Hematopoietic multipotent progenitor cell treated with erythropoietin and hydrocortisone succinate and interleukin-3 and kit ligand, for 15 days (in vitro differentiated cells): ENCODE data around the gene UBASH3A.
A peak's percentile ranks its signal among the peaks of the same experiment; 100 is the strongest.

ENCODE experiments used
- DNase-seq: peaks from one replicate; pipeline ENCODE4 v3.0.0-alpha.2; 2015; ENCODE audit warnings: low spot score

The UBASH3A gene

GRCh38 chr21:42374864-42375499 lies 28.7 kb upstream of the UBASH3A start:
- no peak for DNase-seq

DNA sequence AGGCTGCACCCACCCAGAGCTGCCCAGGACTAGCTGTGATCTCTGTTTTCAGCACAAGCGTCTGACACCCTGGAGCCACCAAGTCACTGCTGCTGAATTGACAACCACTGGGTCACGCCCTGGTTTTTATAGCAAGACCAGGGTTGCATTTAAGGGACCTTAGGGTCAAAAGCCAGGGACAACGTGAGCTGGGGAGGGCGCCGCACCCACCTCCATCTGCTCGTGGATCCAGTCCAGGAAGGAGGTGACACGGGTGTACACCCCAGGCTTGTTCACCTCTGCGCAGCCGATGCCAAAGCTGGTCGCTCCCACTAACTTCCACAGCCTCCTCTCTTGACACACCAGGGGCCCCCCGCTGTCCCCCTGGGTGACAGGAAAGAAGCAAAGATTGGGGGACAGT lies 28.2 kb upstream of the UBASH3A start:
- no peak for DNase-seq

DNA sequence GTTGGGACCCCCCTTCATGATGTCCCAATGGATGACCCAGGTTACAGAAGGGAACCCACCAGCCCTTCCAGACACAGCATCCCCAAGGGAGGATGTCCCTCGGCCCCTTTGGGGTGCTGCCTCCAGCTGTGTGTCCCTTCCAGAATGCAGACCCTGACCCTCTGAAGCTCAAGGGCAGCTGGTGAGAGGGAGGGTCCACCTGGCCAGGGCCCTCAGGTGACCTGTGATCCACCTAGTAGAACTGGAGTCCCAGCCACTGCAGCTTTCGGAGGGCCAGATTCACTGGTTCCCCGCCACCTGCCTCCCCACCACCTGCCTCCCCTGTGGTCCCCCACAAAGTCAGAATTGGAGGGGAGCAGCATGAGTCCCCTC lies 27.8 kb upstream of the UBASH3A start:
- no peak for DNase-seq

- DNase-seq: no peak
Observed at GRCh38 chr21:42376338-42376982, 27.2 kb upstream of the UBASH3A start.

- no peak for DNase-seq
Observed at GRCh38 chr21:42377211-42377950, 26.3 kb upstream of the UBASH3A start.

DNA sequence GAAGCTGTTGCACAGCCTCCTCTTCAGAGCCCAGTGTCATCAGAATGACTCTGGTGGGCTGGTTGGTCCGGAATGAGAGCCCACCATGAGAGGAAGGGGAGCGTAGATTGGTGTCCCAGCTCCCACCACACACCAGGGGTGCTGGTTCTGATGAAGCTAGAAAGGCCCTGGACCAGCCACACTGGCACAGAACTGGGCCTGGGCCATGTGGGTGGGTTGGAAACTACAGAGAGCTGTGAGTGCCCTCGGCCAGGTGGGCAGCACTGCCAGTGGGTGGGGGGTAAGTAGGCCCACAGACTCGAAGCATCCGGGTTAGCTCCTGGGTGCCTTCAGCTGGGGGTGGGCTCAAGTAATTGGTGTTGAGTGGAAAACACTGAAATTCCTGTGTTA lies 25.8 kb upstream of the UBASH3A start:
- no peak for DNase-seq

DNA sequence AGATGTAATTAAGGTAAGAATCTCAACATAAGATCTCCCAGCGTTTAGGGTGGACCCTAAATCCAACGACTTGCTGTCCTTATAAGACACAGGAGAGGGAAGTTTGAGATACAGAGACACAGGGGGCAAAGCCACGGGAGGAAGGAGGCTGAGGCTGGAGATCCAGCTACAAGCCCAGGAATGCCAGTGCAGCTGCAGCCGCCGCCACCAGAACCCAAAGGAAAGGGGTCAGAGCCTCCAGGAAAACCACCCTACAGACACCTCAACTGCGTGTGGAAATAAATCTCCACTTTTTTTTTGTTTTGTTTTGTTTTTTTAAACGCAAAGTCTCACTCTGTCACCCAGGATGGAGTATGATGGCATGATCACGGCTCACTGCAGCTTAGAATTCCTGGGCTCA lies 25.3 kb upstream of the UBASH3A start:
- no peak for DNase-seq

DNA sequence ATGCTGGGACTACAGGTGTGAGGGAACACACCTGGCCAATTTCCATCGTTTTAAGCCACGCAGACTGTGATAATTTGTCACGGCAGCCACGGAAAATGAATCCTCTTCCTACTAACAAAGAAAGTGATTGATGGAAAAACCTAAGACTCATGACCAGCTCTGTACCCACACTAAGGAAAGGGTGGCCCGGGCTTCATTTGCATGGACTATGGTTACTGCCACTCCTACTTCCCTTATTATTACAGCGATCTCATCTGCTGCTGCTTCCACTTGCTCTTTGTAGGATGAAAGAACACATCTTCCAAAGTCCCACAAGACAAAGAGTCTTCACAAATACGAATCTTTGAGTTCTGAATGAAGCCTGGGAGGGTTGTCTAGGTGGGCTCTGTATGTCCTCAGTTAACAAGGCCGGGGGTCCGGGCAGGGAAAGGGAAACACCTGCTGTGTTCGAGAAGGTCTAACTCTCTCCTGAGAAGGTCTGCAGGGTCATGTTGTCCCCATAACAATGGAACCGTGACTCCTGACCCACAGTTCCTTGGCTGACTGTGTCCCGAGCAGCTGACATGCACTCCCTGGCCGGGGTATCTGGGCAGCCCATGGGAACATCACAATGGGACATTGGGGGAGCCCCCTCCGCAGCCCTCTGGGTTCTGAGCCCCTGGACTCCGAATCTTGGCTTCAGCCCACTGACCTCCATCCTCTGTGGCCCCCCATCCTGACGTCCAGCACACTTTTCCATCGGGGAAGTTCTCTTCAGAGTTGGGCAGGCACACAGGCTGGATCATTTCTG lies 24.1 kb upstream of the UBASH3A start:
- no peak for DNase-seq

DNA sequence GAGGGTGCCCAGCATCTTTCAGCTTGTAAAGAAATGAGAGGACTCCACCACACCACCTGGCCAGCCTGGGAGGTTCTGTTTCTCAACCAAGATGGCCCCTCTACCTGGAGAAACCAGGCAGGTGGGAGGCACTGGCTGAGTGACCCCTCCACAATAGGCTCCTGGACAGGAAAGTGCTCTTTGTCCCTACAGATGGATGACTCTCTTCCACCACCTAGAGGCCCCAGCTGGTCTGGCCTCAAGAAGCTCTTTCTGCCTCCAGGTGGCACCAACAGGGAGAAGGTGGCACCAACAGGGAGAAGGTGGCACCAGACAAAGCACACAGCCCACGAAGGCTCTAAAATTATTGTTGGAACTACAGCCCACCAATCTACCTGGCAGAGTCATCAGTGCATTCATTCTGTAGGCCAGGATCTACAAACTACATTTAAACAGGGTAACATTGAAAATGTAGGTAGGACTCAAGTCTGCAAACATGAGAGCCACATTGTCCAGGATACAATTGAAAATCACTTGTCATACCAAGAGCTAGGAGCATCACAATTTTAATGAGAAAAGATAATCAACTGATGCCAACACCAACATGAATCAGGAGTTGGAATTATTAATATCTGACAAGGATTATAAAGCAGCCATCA lies 22.2 kb upstream of the UBASH3A start:
- peak; percentile 12 for DNase-seq

DNA sequence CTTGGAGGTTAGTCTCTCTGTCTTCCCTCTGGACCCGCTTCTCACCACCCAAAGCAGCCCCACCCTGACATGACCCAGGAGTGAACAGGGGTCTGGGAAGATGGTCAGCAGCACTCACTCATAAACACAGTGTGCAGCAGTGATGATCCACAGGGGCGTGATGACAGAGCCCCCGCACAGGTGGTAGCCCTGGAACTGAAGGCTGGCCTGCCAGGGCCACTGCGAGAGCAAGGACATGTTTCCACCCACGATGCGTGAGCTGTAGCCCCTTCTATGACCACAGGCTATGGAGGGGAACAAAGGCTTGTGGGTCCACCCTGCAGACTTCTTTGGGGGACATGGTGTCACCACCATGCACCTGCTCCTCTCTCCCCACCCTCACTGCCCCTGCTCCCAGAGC lies 20.8 kb upstream of the UBASH3A start:
- DNase-seq: no peak

DNA sequence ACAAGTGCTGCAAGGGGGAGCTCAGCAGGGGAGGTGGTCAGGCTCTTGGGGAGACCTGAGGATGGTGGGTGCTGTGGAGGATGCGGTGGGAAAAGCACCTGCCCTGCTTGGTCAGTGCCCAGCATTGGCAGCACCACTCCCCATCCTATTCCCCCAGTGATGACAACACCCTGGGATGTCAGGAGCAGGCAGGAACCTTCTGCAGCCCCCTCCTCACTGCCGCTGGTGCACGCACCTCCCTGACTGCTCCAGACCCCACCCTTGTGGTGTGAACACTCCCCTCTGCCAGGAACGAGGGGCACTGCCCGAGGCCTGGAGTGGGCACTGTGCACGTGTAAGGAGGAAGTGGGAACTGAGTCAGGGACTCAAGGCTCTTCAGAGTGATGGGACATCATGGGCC lies 20.4 kb upstream of the UBASH3A start:
- DNase-seq: no peak

- DNase-seq: no peak
Observed at GRCh38 chr21:42384156-42384945, 19.4 kb upstream of the UBASH3A start.

GRCh38 chr21:42384989-42385388 lies 18.7 kb upstream of the UBASH3A start:
- no peak for DNase-seq

DNA sequence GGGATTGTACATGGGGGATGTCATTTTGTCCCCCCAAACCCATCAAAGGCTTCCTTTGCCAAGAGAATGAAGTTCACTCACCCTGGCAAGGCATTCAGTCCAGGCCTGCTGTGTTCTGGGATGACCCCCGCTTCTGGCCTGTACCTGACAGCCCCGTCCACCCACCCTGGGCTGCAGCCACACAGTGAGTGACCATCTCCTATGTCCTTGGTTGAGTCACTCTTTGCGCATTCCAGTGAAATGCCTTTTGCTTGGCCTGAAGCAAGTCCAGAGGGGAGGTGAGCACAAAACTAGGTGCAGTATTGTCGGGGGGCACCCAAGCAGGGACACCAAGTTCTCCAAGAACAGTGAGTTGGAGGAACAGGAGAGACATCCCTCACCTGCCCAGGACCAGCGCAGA lies 18.1 kb upstream of the UBASH3A start:
- DNase-seq: no peak

- DNase-seq: no peak
Observed at GRCh38 chr21:42386034-42386591, 17.6 kb upstream of the UBASH3A start.

- DNase-seq: no peak
Observed at GRCh38 chr21:42387164-42387563, 16.5 kb upstream of the UBASH3A start.

GRCh38 chr21:42387843-42388340 lies 15.8 kb upstream of the UBASH3A start:
- DNase-seq: no peak

DNA sequence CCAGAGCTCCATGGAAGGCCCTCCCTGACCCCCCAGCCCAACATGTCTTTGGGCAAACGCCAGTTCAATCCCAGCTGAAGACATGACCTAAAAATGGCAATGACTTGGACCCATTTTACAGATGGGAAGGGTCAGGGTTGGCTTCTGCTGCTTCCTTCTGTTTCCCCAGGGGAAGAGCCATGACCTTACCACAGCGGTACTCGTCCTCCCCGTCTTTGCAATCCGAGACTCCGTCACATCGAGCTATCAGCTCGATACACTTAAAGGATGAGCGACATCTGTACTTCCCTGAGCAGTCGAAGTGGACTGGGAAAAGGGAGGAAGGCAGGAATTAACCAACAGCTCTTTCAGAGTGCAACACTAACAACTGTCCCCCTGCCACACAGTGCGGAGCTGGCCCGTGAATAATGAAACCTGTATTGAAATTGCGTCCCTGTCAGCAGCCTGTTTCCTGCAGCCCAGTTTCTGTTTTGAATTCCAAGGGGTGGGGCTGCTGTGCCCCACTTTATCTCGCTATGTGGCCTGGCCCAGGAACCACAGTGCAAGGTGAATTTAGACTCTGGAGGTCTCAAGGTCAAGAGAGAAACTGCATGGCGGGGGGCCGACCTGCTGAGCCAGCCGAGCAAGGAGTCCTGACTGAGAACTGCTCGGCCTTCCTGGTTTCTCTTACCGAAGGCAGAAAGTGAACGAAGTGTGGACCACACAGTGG lies 14.8 kb upstream of the UBASH3A start:
- DNase-seq: no peak

DNA sequence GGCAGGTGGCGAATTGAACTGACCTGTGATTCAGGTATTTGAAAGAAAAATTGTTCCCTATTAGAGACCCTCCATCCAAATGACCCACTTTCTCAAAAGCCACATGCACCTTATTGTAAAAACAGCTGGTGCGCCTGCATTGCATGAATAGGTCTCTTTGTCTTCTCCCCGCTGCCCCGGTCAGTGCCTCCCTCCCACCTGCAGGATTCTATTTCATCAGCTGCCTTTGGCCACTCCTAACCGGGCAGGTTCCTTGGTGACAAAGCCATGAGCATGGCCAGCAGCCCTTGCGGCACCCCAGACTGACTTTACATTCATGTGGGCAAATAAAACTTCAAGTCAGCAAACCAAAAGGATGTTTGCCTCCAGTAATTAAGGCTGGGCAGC lies 14.3 kb upstream of the UBASH3A start:
- DNase-seq: no peak

DNA sequence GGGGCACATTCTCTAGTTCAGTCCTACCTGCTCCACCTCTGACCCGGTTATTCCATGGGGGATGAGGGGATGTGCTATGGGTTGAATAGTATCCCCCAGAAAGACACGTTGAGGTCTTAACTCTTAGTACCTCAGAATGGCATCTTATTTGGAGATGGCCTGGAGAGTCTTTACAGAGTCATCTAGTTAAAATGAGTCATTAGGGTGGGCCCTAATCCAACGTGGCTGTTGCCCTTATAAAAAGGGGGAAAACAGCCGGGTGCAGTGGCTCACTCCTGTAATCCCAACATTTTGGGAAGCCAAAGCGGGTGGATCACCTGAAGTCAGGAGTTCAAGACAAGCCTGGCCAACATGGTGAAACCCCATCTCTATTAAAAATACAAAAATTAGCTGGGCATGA lies 13.5 kb upstream of the UBASH3A start:
- DNase-seq: no peak
